ENCODE data around the gene TRPM3. TPM values are rescaled to one million over a fixed set of nuclear protein-coding genes. Genes with fewer than 3 reads are reported as not detected.
"Not testable (repeated sequence)": the region's sequence is repeated elsewhere in the genome, so short reads cannot be mapped to it uniquely, and the experiment has no call there.

The TRPM3 gene
- total RNA-seq, 2 experiments from 2014 or later: not detected

DNA sequence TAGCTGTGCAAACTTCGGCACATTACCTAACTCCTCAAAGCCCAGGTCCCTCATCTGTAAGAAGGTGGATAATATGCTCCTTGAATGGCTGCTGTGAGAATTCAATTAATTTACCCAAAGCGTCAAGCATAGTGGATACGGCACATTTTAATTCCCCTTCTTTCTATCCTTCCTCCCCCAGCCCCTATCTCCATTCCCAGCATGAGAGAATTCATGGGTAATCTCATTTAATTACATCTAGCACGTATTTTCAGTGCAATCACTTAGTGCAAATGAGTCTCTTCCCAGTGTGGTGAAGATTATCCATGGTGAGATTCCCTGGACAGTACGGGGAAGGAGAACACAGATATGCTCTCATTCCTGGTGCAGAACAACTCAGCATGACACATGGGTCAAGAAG lies 145.6 kb downstream of the TRPM3 start:
- TF ChIP-seq, protein P1, sequence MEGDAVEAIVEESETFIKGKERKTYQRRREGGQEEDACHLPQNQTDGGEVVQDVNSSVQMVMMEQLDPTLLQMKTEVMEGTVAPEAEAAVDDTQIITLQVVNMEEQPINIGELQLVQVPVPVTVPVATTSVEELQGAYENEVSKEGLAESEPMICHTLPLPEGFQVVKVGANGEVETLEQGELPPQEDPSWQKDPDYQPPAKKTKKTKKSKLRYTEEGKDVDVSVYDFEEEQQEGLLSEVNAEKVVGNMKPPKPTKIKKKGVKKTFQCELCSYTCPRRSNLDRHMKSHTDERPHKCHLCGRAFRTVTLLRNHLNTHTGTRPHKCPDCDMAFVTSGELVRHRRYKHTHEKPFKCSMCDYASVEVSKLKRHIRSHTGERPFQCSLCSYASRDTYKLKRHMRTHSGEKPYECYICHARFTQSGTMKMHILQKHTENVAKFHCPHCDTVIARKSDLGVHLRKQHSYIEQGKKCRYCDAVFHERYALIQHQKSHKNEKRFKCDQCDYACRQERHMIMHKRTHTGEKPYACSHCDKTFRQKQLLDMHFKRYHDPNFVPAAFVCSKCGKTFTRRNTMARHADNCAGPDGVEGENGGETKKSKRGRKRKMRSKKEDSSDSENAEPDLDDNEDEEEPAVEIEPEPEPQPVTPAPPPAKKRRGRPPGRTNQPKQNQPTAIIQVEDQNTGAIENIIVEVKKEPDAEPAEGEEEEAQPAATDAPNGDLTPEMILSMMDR (IDR thresholded peaks at IDR 0.05): no peak
- no peaks in the 10 kb centered on the region for H3K27me3 Mint-ChIP-seq
- H3K4me1 Mint-ChIP-seq (ENCODE audit: low read depth): no peaks in the 10 kb centered on the region
- Histone ChIP-seq H3K4me3 (ENCODE audit: low read length) (no peak overlapping the region), H3K9me3 (ENCODE audit: control insufficient read depth in 1 of 2, insufficient read depth in 1 of 2, low read length in 2 of 2) (peaks cover 0 to 6% of the 10 kb centered on the region in 2 experiments), H3K4me1 (ENCODE audit: insufficient read depth, low read length) (no peaks in the 10 kb centered on the region), H3K27ac (ENCODE audit: low read depth in 1 of 2, low read length in 2 of 2) (no peak overlapping the region), H3K36me3 (ENCODE audit: insufficient read depth, low read length) (no peaks in the 10 kb centered on the region), H3K27me3 (ENCODE audit: control insufficient read depth in 1 of 2, insufficient read depth in 2 of 2, low read length in 2 of 2) (no peaks in the 10 kb centered on the region)
- intact Hi-C loops (cut with DNase I, micrococcal nuclease): no loop called here
- no peaks in the 10 kb centered on the region for H3K36me3 Mint-ChIP-seq (ENCODE audit: low read depth)
- DNase-seq (no peak), ATAC-seq (ENCODE audit: poor library complexity) (no peak)
- ChIA-PET POLR2A (no interaction called here), CTCF (no interaction called here)
- H3K9me3 Mint-ChIP-seq: peaks cover 2% of the 10 kb centered on the region
- H3K4me3 Mint-ChIP-seq: no peak overlapping the region
- H3K27ac Mint-ChIP-seq: no peak overlapping the region

DNA sequence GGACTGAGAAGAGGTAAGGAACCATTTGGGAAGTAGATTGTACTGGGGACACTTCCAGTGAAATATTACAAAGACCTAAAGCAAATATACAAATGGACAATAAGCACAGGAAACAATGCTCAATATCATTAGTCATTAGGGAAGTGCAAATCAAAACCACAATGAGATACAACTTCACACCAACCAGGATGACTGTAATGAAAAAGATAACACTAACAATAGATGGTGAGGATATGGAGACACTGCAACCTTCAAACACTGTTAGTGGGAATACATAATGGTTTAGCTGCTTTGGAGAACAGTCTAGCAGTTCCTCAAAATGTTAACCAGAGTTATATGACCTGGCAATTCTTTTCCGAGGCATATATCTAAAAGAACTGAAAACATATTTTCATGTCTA lies 149.7 kb downstream of the TRPM3 start:
- Histone ChIP-seq H3K9me3 (ENCODE audit: control insufficient read depth in 1 of 2, insufficient read depth in 1 of 2, low read length in 2 of 2) (peaks cover 0 to 6% of the 10 kb centered on the region in 2 experiments), H3K36me3 (ENCODE audit: insufficient read depth, low read length) (no peaks in the 10 kb centered on the region), H3K27me3 (ENCODE audit: control insufficient read depth in 1 of 2, insufficient read depth in 2 of 2, low read length in 2 of 2) (no peaks in the 10 kb centered on the region), H3K4me3 (ENCODE audit: low read length) (no peak overlapping the region), H3K4me1 (ENCODE audit: insufficient read depth, low read length) (no peaks in the 10 kb centered on the region), H3K27ac (ENCODE audit: low read depth in 1 of 2, low read length in 2 of 2) (no peak overlapping the region)
- Mint-ChIP-seq H3K4me3 (no peak overlapping the region), H3K9me3 (no peaks in the 10 kb centered on the region), H3K27ac (no peak overlapping the region), H3K36me3 (ENCODE audit: low read depth) (no peaks in the 10 kb centered on the region), H3K27me3 (no peaks in the 10 kb centered on the region), H3K4me1 (ENCODE audit: low read depth) (no peaks in the 10 kb centered on the region)
- DNase-seq (no peak), ATAC-seq (ENCODE audit: poor library complexity) (no peak)
- ChIA-PET POLR2A (no interaction called here), CTCF (no interaction called here)
- TF ChIP-seq, protein P1 (IDR thresholded peaks at IDR 0.05): no peak
- intact Hi-C loops (cut with DNase I, micrococcal nuclease): no loop called here

DNA sequence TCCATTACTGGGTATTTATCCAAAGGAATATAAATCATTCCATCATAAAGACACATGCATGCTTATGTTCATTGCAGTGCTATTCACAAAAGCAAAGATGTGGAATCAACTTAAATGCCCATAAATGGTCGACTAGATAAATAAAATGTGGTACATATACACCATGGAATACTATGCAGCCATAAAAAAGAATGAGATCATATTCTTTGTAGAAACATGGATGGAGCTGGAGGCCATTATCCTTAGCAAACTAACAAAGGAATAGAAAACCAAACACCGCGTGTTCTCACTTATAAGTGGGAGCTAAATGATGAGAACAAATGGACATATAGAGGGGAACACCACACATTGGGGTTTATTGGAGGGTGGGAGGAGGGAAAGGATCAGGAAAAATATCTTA lies 155.0 kb downstream of the TRPM3 start:
- H3K4me3 Mint-ChIP-seq; H3K36me3 ChIP-seq (ENCODE audit: insufficient read depth, low read length); ATAC-seq (ENCODE audit: poor library complexity); CTCF ChIA-PET; H3K27me3 Mint-ChIP-seq; H3K4me3 ChIP-seq (ENCODE audit: low read length); intact Hi-C loops (cut with DNase I, micrococcal nuclease); H3K4me1 ChIP-seq (ENCODE audit: insufficient read depth, low read length); H3K4me1 Mint-ChIP-seq (ENCODE audit: low read depth); H3K36me3 Mint-ChIP-seq (ENCODE audit: low read depth); POLR2A ChIA-PET; H3K9me3 ChIP-seq (ENCODE audit: control insufficient read depth in 1 of 2, insufficient read depth in 1 of 2, low read length in 2 of 2); H3K27ac Mint-ChIP-seq; H3K27me3 ChIP-seq (ENCODE audit: control insufficient read depth in 1 of 2, insufficient read depth in 2 of 2, low read length in 2 of 2); H3K27ac ChIP-seq (ENCODE audit: low read depth in 1 of 2, low read length in 2 of 2); DNase-seq; H3K9me3 Mint-ChIP-seq: not testable (repeated sequence)

DNA sequence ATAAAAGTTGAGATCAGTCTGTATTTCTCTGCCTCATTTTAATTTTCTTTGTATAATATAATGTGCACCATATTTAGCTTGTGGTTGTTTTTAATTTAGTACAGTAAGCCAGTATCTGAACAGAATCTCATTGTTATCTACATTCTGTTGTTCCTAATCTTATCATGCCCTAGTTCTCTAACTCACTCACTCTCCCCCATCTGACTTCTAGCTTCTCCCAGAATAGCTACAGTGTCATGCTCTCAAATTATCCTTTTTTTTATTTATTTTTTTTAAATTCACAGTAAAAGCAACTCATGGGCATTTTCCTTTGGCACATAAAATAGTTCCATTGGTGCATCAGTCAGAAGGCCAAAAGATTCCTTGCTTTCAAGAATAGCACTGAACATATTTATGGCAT lies 156.6 kb downstream of the TRPM3 start:
- Histone ChIP-seq H3K4me1 (ENCODE audit: insufficient read depth, low read length) (no peaks in the 10 kb centered on the region), H3K27me3 (ENCODE audit: control insufficient read depth in 1 of 2, insufficient read depth in 2 of 2, low read length in 2 of 2) (no peaks in the 10 kb centered on the region), H3K9me3 (ENCODE audit: control insufficient read depth in 1 of 2, insufficient read depth in 1 of 2, low read length in 2 of 2) (no peaks in the 10 kb centered on the region), H3K27ac (ENCODE audit: low read depth in 1 of 2, low read length in 2 of 2) (no peak overlapping the region), H3K36me3 (ENCODE audit: insufficient read depth, low read length) (no peaks in the 10 kb centered on the region), H3K4me3 (ENCODE audit: low read length) (no peak overlapping the region)
- H3K9me3 Mint-ChIP-seq: no peaks in the 10 kb centered on the region
- H3K4me3 Mint-ChIP-seq: no peak overlapping the region
- TF ChIP-seq, protein P1 (IDR thresholded peaks at IDR 0.05): no peak
- no peaks in the 10 kb centered on the region for H3K4me1 Mint-ChIP-seq (ENCODE audit: low read depth)
- no peaks in the 10 kb centered on the region for H3K36me3 Mint-ChIP-seq (ENCODE audit: low read depth)
- no peaks in the 10 kb centered on the region for H3K27me3 Mint-ChIP-seq
- intact Hi-C loops (cut with DNase I, micrococcal nuclease): no loop called here
- DNase-seq (no peak), ATAC-seq (ENCODE audit: poor library complexity) (no peak)
- POLR2A ChIA-PET: no interaction called here
- CTCF ChIA-PET: no interaction called here
- H3K27ac Mint-ChIP-seq: no peak overlapping the region

Measured in CD4-positive, alpha-beta T cell (primary cell).